Right lobe of liver (tissue), 6 donors: Measurements from ENCODE around the gene GPR176. TPM values are rescaled to one million over a fixed set of nuclear protein-coding genes. Genes with fewer than 3 reads are reported as not detected.

Experiments used
- ATAC-seq, 4 donors: fragments of 200-7000 bp; cut with Tn5 transposase; one replicate each; pipeline ENCODE4 v1.9.1; 2020; ENCODE audit warnings: mild to moderate bottlenecking in 4 of 4, moderate library complexity in 4 of 4
- DNase-seq, 3 donors: peaks; one replicate each; pipeline ENCODE4 v3.0.0-alpha.2; 2020
- H3K27ac ChIP-seq, 3 donors: fragments of 200-600 bp; one replicate each; pipeline ENCODE4 v1.8.0; 2022
- H3K27me3 ChIP-seq, 2 donors: fragments of 200-600 bp; one replicate each; pipeline ENCODE4 v1.8.0; 2022
- H3K36me3 ChIP-seq, 4 donors: fragments of 200-600 bp; sonication (generic) in 1 of 4; one replicate each; pipeline versions ENCODE4 v1.5.1 to v1.8.0; 2017 to 2022; ENCODE audit warnings: control low read depth in 1 of 4
- H3K4me1 ChIP-seq, 4 donors: fragments of 200-600 bp; sonication (generic) in 1 of 4; one replicate each; pipeline versions ENCODE4 v1.5.1 to v1.8.0; 2017 to 2022; ENCODE audit warnings: control low read depth in 1 of 4
- H3K4me3 ChIP-seq, 3 donors: fragments of 200-600 bp; one replicate each; pipeline ENCODE4 v1.8.0; 2022
- H3K9me3 ChIP-seq, 4 donors: fragments of 200-600 bp; sonication (generic) in 1 of 4; one replicate each; pipeline versions ENCODE4 v1.5.1 to v1.8.0; 2017 to 2022; ENCODE audit warnings: control low read depth in 1 of 4
- POLR2A ChIP-seq: fragments of 450-650 bp; IDR thresholded peaks from one replicate; pipeline ENCODE4 v1.6.1; 2017; ENCODE audit warnings: antibody characterized with exemption, mild to moderate bottlenecking
- WGBS: methylation state at CpG from one replicate; pipeline ENCODE4 v1.1.6; 2018; ENCODE audit warnings: low coverage, low lambda C conversion rate; ENCODE audit not compliant: insufficient coverage; ENCODE audit errors: missing lambda C conversion rate; 5-methylcytosine and 5-hydroxymethylcytosine counted together
- intact Hi-C, 2 donors: fragments of 100-400 bp; cut with DNase I; formaldehyde crosslinking; loops; one replicate each; pipeline versions ENCODE4 v1.11.2 to v1.14.1; 2022
- total RNA-seq, 6 experiments: library from RNA; depleted of rRNA in 2 of 6; stranded (reverse); fragments of >200 nt in 2 of 6; fragmentation: NEBNext Ultra II Directional in 3 of 6; extraction: Animal tissue kit (Norgen Biotek cat#: 25700) in 3 of 6; gene quantifications; one replicate each; pipeline versions ENCODE4 v1.1.0 to v1.2.4, GENCODE V29; 2016 to 2023
- TF ChIP-seq, protein P1 (sequence below), 4 donors: fragments of 200-600 bp in 3 of 4; fragments of 450-650 bp in 1 of 4; IDR thresholded peaks; one replicate each; pipeline versions ENCODE4 v1.5.1 to v1.8.0; 2016 to 2022; ENCODE audit warnings: antibody characterized with exemption in 4 of 4, mild to moderate bottlenecking in 2 of 4
- donor health status: DM: no; HTN: yes; CAD: no.
- donor health status: DM: no; HTN: no; CAD: no.
- donor health status: DM: no; HTN: no; CAD: no.
- donor health status: DM: no; HTN: yes; CAD: no.
- donor health status: DM: no; HTN: yes; CAD: no.

Gene GPR176
- total RNA-seq, 6 experiments from 2014 or later, result 0.59 to 2.1 (median 1.3) TPM

DNA sequence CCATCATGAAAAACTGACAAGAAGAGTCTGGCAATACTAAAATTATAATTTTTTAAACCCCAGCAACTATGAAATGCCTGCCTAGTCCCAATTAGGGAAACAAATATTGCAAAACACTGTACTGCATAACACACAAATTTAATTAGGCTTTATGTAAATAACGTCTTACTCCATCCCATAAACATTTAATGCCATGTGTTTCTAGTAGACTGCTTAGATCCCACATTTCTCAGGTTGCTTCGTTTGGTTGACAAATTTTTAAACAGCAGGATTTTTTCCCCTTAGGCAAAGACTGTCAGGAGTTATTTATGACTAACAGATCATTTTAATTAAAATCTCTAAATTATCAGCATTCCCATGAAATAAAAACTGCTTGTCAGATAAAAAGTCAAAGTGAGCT lies 43.7 kb upstream of the GPR176 start:
- DNase-seq (no peak), ATAC-seq (no peak)
- Histone ChIP-seq H3K4me1 (no peaks in the 10 kb centered on the region), H3K9me3 (no peaks in the 10 kb centered on the region), H3K4me3 (no peak overlapping the region), H3K27me3 (no peaks in the 10 kb centered on the region), H3K36me3 (peaks cover 0 to 18% (median 9%) of the 10 kb centered on the region in 4 donors), H3K27ac (no peak overlapping the region)
- WGBS, result 77% methylated on average over 2 of the region's 2 CpGs
- no peak for TF ChIP-seq POLR2A
- TF ChIP-seq, protein P1, sequence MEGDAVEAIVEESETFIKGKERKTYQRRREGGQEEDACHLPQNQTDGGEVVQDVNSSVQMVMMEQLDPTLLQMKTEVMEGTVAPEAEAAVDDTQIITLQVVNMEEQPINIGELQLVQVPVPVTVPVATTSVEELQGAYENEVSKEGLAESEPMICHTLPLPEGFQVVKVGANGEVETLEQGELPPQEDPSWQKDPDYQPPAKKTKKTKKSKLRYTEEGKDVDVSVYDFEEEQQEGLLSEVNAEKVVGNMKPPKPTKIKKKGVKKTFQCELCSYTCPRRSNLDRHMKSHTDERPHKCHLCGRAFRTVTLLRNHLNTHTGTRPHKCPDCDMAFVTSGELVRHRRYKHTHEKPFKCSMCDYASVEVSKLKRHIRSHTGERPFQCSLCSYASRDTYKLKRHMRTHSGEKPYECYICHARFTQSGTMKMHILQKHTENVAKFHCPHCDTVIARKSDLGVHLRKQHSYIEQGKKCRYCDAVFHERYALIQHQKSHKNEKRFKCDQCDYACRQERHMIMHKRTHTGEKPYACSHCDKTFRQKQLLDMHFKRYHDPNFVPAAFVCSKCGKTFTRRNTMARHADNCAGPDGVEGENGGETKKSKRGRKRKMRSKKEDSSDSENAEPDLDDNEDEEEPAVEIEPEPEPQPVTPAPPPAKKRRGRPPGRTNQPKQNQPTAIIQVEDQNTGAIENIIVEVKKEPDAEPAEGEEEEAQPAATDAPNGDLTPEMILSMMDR (IDR thresholded peaks at IDR 0.05), result no peak
- intact Hi-C loops, result no loop called here

DNA sequence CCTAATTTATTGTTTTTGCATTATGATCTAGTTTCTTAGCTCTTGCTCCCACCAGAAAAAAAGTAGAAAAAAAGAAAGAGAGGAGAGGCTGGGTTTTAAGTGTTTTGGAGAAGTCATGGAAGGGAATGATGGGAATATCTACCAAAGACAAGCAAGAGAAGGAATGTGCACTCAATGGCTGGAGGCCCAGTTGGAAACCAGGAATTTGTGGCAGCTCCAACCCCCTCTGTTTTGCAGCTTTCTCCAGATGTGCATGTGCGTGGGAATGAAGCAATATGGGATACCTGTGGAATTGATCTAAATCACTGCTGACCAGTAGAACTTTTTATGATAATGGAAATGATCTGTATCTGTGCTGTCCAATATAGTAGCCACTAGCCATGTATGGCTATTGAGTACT lies 41.0 kb upstream of the GPR176 start:
- no peaks in the 10 kb centered on the region for H3K4me1 ChIP-seq
- intact Hi-C loops, result no loop called here
- peaks cover 0 to 26% (median 12%) of the 10 kb centered on the region in 4 donors for H3K36me3 ChIP-seq

DNA sequence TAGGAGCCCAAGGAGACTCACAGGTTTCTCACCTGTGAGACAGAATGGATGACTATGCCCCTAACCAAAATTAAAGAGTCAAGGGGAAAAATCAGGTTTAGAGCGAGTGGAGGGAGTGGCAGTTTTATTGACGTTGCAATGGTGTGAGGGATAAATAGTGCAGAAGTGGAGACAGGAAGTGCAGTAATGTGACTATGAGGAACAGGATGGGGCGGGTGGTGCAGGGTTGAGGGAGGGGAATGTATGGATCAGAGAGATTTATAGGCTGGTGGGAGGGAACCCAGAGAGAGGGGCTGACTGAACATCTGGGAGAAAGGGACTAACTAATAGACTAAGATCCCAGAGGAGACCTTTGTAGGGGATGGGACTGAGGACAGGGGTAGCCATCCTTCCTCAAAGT lies 40.3 kb upstream of the GPR176 start:
- WGBS, result 65% methylated on average over 3 of the region's 3 CpGs
- no peak overlapping the region for H3K27ac ChIP-seq
- H3K9me3 ChIP-seq, result no peaks in the 10 kb centered on the region
- peaks cover 0 to 32% (median 15%) of the 10 kb centered on the region in 4 donors for H3K36me3 ChIP-seq
- no peak for DNase-seq
- intact Hi-C loops, result no loop called here
- TF ChIP-seq, protein P1 (IDR thresholded peaks at IDR 0.05), result no peak
- TF ChIP-seq POLR2A, result no peak
- H3K27me3 ChIP-seq, result no peaks in the 10 kb centered on the region
- no peak overlapping the region for H3K4me3 ChIP-seq
- no peaks in the 10 kb centered on the region for H3K4me1 ChIP-seq
- ATAC-seq, result peak; percentile 40 to 74 (median 54)

More for the DNA sequence above, 41.0 kb upstream of the GPR176 start:
- Histone ChIP-seq H3K4me3 (no peak overlapping the region), H3K27ac (no peak overlapping the region), H3K9me3 (no peaks in the 10 kb centered on the region), H3K27me3 (no peaks in the 10 kb centered on the region)
- ATAC-seq (no peak), DNase-seq (no peak)
- TF ChIP-seq, protein P1 (IDR thresholded peaks at IDR 0.05), result no peak
- 83% methylated on average over 1 of the region's 1 CpG for WGBS

DNA sequence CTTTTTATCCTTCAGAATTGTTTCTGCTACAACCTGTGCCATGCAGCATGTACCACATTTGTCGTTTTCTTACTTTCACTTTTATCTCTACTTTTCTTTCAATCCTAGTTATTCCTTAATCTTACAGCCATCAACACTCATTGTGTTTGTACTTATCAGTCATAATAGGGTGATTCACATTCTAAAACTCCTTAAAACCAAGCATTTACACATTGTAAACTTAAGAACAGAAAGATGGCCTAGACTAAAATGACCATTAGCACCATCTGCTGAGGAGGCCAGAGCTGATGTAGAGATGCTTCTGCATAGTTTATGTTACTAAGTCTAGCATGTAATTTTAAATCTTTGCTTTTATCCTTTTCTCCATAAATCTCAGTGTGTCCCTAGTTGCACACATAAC lies 39.3 kb upstream of the GPR176 start:
- no peak for ATAC-seq

More for the DNA sequence above, 39.3 kb upstream of the GPR176 start:
- TF ChIP-seq, protein P1 (IDR thresholded peaks at IDR 0.05), result no peak
- no peak for TF ChIP-seq POLR2A
- no peaks in the 10 kb centered on the region for H3K4me1 ChIP-seq
- WGBS, result 78% methylated on average over 1 of the region's 1 CpG
- peaks cover 0 to 41% (median 22%) of the 10 kb centered on the region in 4 donors for H3K36me3 ChIP-seq
- H3K4me3 ChIP-seq, result no peak overlapping the region
- no peaks in the 10 kb centered on the region for H3K9me3 ChIP-seq
- no peak overlapping the region for H3K27ac ChIP-seq
- H3K27me3 ChIP-seq, result no peaks in the 10 kb centered on the region
- intact Hi-C loops, result no loop called here
- DNase-seq, result no peak
